HEK293 (cell line): Measurements from ENCODE around the gene COX10.

ENCODE experiments used
- CTCF ChIA-PET: fragments of 350-600 bp; formaldehyde crosslinking; extraction: SDS; loops from one replicate; lab custom pipeline; 2021; ENCODE audit warnings: antibody characterized with exemption; lab: Yijun Ruan, JAX
- POLR2A ChIA-PET: fragments of 300-600 bp; formaldehyde crosslinking; extraction: SDS; loops from one replicate; lab custom pipeline; 2020; ENCODE audit warnings: antibody characterized with exemption, inconsistent platforms; lab: Yijun Ruan, JAX
- H3K27ac ChIP-seq: fragments of 200-500 bp; sonication (Bioruptor generic); 2 replicates; pipeline ENCODE4 v1.5.1; 2014; ENCODE audit warnings: low read depth, low read length, control low read depth, inconsistent platforms; ENCODE audit errors: extremely low read depth
- H3K36me3 ChIP-seq, 2 experiments: fragments of 200-500 bp in 1 of 2; sonication (Bioruptor generic) in 1 of 2; 1 replicate in 1 of 2; 2 replicates in 1 of 2; pipeline ENCODE4 v1.5.1; 2014 to 2017; ENCODE audit warnings: inconsistent platforms in 2 of 2, low read length in 2 of 2; ENCODE audit not compliant: control insufficient read depth in 2 of 2, insufficient read depth in 1 of 2
- H3K4me1 ChIP-seq: fragments of 200-500 bp; sonication (Bioruptor generic); 2 replicates; pipeline ENCODE4 v1.5.1; 2014; ENCODE audit warnings: mild to moderate bottlenecking, low read length, inconsistent platforms; ENCODE audit not compliant: control insufficient read depth, insufficient read depth
- H3K4me3 ChIP-seq: 2 replicates; pipeline ENCODE4 v1.5.1; 2011; ENCODE audit warnings: low read depth, mild to moderate bottlenecking, control low read depth, low read length, moderate library complexity
- H3K9me3 ChIP-seq: fragments of 200-500 bp; sonication (Bioruptor generic); 2 replicates; pipeline ENCODE4 v1.5.1; 2014; ENCODE audit warnings: low read depth, low read length, inconsistent platforms; ENCODE audit not compliant: control insufficient read depth, insufficient read depth
- GLI4 ChIP-seq: fragments of 450-650 bp; formaldehyde crosslinking; IDR thresholded peaks from 2 replicates; pipeline ENCODE4 v1.5.1; 2016; ENCODE audit warnings: missing biosample characterization, missing genetic modification characterization
- KLF10 ChIP-seq: fragments of 450-650 bp; IDR thresholded peaks from 2 replicates; pipeline ENCODE4 v1.5.1; 2018; ENCODE audit warnings: missing biosample characterization, mild to moderate bottlenecking, missing genetic modification characterization
- KLF17 ChIP-seq: fragments of 450-650 bp; formaldehyde crosslinking; IDR thresholded peaks from 2 replicates; pipeline ENCODE4 v1.5.1; 2016; ENCODE audit warnings: missing biosample characterization, missing genetic modification characterization
- PRDM4 ChIP-seq: fragments of 450-650 bp; formaldehyde crosslinking; IDR thresholded peaks from 2 replicates; pipeline ENCODE4 v1.5.1; 2017; ENCODE audit warnings: missing biosample characterization, missing genetic modification characterization
- ZEB2 ChIP-seq: fragments of 450-650 bp; formaldehyde crosslinking; IDR thresholded peaks from 2 replicates; pipeline ENCODE4 v1.5.1; 2016; ENCODE audit warnings: missing biosample characterization, missing genetic modification characterization
- ZNF2 ChIP-seq: fragments of 450-650 bp; formaldehyde crosslinking; IDR thresholded peaks from 2 replicates; pipeline ENCODE4 v1.5.1; 2016; ENCODE audit warnings: missing biosample characterization, missing genetic modification characterization
- ZNF214 ChIP-seq: fragments of 450-650 bp; formaldehyde crosslinking; IDR thresholded peaks from 2 replicates; pipeline ENCODE4 v1.5.1; 2017; ENCODE audit warnings: missing biosample characterization, mild to moderate bottlenecking, missing genetic modification characterization, borderline replicate concordance
- ZNF274 ChIP-seq, 2 experiments: fragments of 200-500 bp in 1 of 2; fragments of 450-650 bp in 1 of 2; sonication (Bioruptor generic) in 1 of 2; formaldehyde crosslinking in 1 of 2; IDR thresholded peaks; 2 replicates each; pipeline versions ENCODE4 v1.5.1 to v1.6.1; 2014 to 2016; ENCODE audit warnings: borderline replicate concordance in 1 of 2, inconsistent platforms in 1 of 2, low read length in 1 of 2, missing biosample characterization in 1 of 2, missing genetic modification characterization in 1 of 2
- ZNF423 ChIP-seq: fragments of 450-650 bp; formaldehyde crosslinking; IDR thresholded peaks from 2 replicates; pipeline ENCODE4 v1.5.1; 2016; ENCODE audit warnings: missing biosample characterization, missing genetic modification characterization
- ZNF548 ChIP-seq: fragments of 450-650 bp; formaldehyde crosslinking; IDR thresholded peaks from 2 replicates; pipeline ENCODE4 v1.5.1; 2016; ENCODE audit warnings: missing biosample characterization, missing genetic modification characterization
- ZNF560 ChIP-seq: fragments of 450-650 bp; formaldehyde crosslinking; IDR thresholded peaks from 2 replicates; pipeline ENCODE4 v1.5.1; 2017; ENCODE audit warnings: missing biosample characterization, missing genetic modification characterization, borderline replicate concordance
- ZNF585B ChIP-seq: fragments of 450-650 bp; formaldehyde crosslinking; IDR thresholded peaks from 2 replicates; pipeline ENCODE4 v1.5.1; 2016; ENCODE audit warnings: missing biosample characterization, missing genetic modification characterization
- ZNF596 ChIP-seq: fragments of 450-650 bp; IDR thresholded peaks from 2 replicates; pipeline ENCODE4 v1.5.0; 2018; ENCODE audit warnings: missing biosample characterization, mild to moderate bottlenecking, missing genetic modification characterization, moderate library complexity
- ZNF654 ChIP-seq: fragments of 450-650 bp; formaldehyde crosslinking; IDR thresholded peaks from 2 replicates; pipeline ENCODE4 v1.5.1; 2016; ENCODE audit warnings: low read depth, missing biosample characterization, missing genetic modification characterization
- ZNF658 ChIP-seq: fragments of 450-650 bp; formaldehyde crosslinking; IDR thresholded peaks from 2 replicates; pipeline ENCODE4; 2016; ENCODE audit warnings: missing biosample characterization, missing genetic modification characterization
- ZNF692 ChIP-seq: fragments of 450-650 bp; formaldehyde crosslinking; IDR thresholded peaks from 2 replicates; pipeline ENCODE4 v1.5.1; 2016; ENCODE audit warnings: missing biosample characterization, missing genetic modification characterization
- ZNF768 ChIP-seq: fragments of 450-650 bp; formaldehyde crosslinking; IDR thresholded peaks from 2 replicates; pipeline ENCODE4 v1.5.1; 2018; ENCODE audit warnings: missing biosample characterization, mild to moderate bottlenecking, missing genetic modification characterization
- ZXDB ChIP-seq: fragments of 450-650 bp; formaldehyde crosslinking; IDR thresholded peaks from 2 replicates; pipeline ENCODE4 v1.5.1; 2016; ENCODE audit warnings: missing biosample characterization, missing genetic modification characterization
- TF ChIP-seq, protein P1 (sequence below): fragments of 450-650 bp; formaldehyde crosslinking; IDR thresholded peaks from 2 replicates; pipeline ENCODE4 v1.5.1; 2016; ENCODE audit warnings: missing biosample characterization, missing genetic modification characterization
- TF ChIP-seq, protein P2 (sequence below): IDR thresholded peaks from 2 replicates; pipeline ENCODE4 v1.6.1; 2011; ENCODE audit warnings: mild to moderate bottlenecking, low read depth, low read length, borderline replicate concordance
- TF ChIP-seq, protein P3 (sequence below): fragments of 450-650 bp; formaldehyde crosslinking; IDR thresholded peaks from 2 replicates; pipeline ENCODE4 v1.5.1; 2017; ENCODE audit warnings: missing biosample characterization, missing genetic modification characterization

The COX10 gene

GRCh38 chr17:14113137-14113536 is 43.8 kb downstream of the COX10 start:
- no peak for TF ChIP-seq ZXDB (tag by site-specific recombination)
- no peak for TF ChIP-seq ZNF214 (tag by site-specific recombination)
- TF ChIP-seq KLF17 (tag by site-specific recombination), result no peak
- no peak overlapping the region for H3K27ac ChIP-seq
- CTCF ChIA-PET, result interaction anchor here (1.0 kb wide), 2 partner anchors 35 to 185 kb away, joined by 3 read pairs; no protein-coding TSS in a partner anchor
- H3K4me3 ChIP-seq, result no peak overlapping the region
- H3K36me3 ChIP-seq, result no peaks in the 10 kb centered on the region
- peaks cover 3% of the 10 kb centered on the region; the same call in 1 of the 2 replicates for H3K4me1 ChIP-seq
- POLR2A ChIA-PET, result no interaction called here
- H3K9me3 ChIP-seq, result no peaks in the 10 kb centered on the region

- CTCF ChIA-PET, result interaction anchor here (0.7 kb wide), 1 partner anchor 18 kb away, joined by 3 read pairs; no protein-coding TSS in a partner anchor
- POLR2A ChIA-PET, result no interaction called here
- TF ChIP-seq, protein P1, sequence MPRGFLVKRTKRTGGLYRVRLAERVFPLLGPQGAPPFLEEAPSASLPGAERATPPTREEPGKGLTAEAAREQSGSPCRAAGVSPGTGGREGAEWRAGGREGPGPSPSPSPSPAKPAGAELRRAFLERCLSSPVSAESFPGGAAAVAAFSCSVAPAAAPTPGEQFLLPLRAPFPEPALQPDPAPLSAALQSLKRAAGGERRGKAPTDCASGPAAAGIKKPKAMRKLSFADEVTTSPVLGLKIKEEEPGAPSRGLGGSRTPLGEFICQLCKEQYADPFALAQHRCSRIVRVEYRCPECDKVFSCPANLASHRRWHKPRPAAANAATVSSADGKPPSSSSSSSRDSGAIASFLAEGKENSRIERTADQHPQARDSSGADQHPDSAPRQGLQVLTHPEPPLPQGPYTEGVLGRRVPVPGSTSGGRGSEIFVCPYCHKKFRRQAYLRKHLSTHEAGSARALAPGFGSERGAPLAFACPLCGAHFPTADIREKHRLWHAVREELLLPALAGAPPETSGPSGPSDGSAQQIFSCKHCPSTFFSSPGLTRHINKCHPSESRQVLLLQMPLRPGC, result no peak
Measured at GRCh38 chr17:14116263-14117024, 47.1 kb downstream of the COX10 start.

GRCh38 chr17:14118951-14119350 is 49.6 kb downstream of the COX10 start:
- no peak overlapping the region for H3K27ac ChIP-seq
- no peaks in the 10 kb centered on the region for H3K9me3 ChIP-seq
- H3K36me3 ChIP-seq, result no peaks in the 10 kb centered on the region
- peaks cover 3% of the 10 kb centered on the region for H3K4me1 ChIP-seq
- H3K4me3 ChIP-seq, result no peak overlapping the region
- POLR2A ChIA-PET, result no interaction called here
- CTCF ChIA-PET, result interaction anchor here (0.7 kb wide), 1 partner anchor 775 kb away, joined by 4 read pairs; no protein-coding TSS in a partner anchor
- TF ChIP-seq ZNF768 (tag by site-specific recombination), result no peak
- TF ChIP-seq ZNF585B (tag by site-specific recombination), result no peak
- no peak for TF ChIP-seq KLF10 (tag by site-specific recombination)
- TF ChIP-seq ZNF692 (tag by site-specific recombination), result no peak
- TF ChIP-seq, protein P2, sequence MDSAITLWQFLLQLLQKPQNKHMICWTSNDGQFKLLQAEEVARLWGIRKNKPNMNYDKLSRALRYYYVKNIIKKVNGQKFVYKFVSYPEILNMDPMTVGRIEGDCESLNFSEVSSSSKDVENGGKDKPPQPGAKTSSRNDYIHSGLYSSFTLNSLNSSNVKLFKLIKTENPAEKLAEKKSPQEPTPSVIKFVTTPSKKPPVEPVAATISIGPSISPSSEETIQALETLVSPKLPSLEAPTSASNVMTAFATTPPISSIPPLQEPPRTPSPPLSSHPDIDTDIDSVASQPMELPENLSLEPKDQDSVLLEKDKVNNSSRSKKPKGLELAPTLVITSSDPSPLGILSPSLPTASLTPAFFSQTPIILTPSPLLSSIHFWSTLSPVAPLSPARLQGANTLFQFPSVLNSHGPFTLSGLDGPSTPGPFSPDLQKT, result no peak
- TF ChIP-seq ZNF658, result no peak
- TF ChIP-seq ZNF274 (IDR thresholded peaks at IDR 0.05; ENCODE audit: low read length), result no peak
- TF ChIP-seq ZNF274 (tag by site-specific recombination; IDR thresholded peaks at IDR 0.05; ENCODE audit: borderline replicate concordance), result no peak
- TF ChIP-seq ZNF596 (tag by site-specific recombination), result no peak
- TF ChIP-seq ZNF560 (tag by site-specific recombination), result no peak
- no peak for TF ChIP-seq ZNF654
- no peak for TF ChIP-seq ZEB2 (tag by site-specific recombination)
- TF ChIP-seq, protein P3, sequence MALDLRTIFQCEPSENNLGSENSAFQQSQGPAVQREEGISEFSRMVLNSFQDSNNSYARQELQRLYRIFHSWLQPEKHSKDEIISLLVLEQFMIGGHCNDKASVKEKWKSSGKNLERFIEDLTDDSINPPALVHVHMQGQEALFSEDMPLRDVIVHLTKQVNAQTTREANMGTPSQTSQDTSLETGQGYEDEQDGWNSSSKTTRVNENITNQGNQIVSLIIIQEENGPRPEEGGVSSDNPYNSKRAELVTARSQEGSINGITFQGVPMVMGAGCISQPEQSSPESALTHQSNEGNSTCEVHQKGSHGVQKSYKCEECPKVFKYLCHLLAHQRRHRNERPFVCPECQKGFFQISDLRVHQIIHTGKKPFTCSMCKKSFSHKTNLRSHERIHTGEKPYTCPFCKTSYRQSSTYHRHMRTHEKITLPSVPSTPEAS, result no peak
- no peak for TF ChIP-seq ZNF548
- TF ChIP-seq ZNF2 (tag by site-specific recombination), result no peak
- TF ChIP-seq PRDM4 (tag by site-specific recombination), result no peak
- no peak for TF ChIP-seq ZNF423 (tag by site-specific recombination)
- TF ChIP-seq GLI4 (tag by site-specific recombination), result no peak

More at GRCh38 chr17:14116263-14117024, 47.1 kb downstream of the COX10 start:
- no peak overlapping the region for H3K4me3 ChIP-seq
- H3K9me3 ChIP-seq, result no peaks in the 10 kb centered on the region
- no peaks in the 10 kb centered on the region for H3K36me3 ChIP-seq
- peaks cover 3% of the 10 kb centered on the region; the same call in 1 of the 2 replicates for H3K4me1 ChIP-seq
- H3K27ac ChIP-seq, result no peak overlapping the region
